Measurements from ENCODE around the gene CNGA4.

DNA sequence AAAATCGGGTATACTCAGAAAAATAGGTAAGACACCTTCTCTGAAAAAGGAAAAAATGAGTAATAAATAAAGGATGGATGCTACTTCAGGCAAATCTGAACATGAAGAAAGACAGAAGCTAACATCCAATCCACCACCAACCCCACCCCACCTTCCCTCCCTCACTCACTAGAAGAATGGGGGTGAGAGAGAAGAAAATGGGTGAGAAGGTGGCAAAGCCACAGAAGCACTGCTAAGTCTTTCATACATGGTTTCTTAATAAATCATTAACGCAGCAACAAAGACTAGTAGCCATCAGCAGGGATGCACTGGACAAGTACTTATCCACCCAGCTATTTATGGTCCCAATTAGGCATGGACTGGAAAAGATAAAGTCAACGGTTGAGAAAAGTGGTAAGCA is 10.4 kb upstream of the CNGA4 start:
- TF ChIP-seq CTCF (IDR thresholded peaks at IDR 0.05) (no peak), EZH2 (IDR thresholded peaks at IDR 0.05; ENCODE audit: borderline replicate concordance, insufficient read depth, low read depth, low read length, poor library complexity, severe bottlenecking) (no peak)

All from B cell (primary cell).